HG02571 (cell line): Measurements from ENCODE around the gene C4orf54.

ENCODE experiments used
- ATAC-seq: cut with Tn5 transposase; IDR thresholded peaks from one replicate; pipeline ENCODE4 v1.9.1; 2021; ENCODE audit warnings: mild to moderate bottlenecking, moderate library complexity; ENCODE audit not compliant: unreplicated experiment

The C4orf54 gene

GRCh38 chr4:99657798-99658197, at the start of gene C4orf54:
TSS of gene C4orf54 (minus strand) at chr4:99657828. CDS start at chr4:99654648, 3,180 bp downstream.
- no peak for ATAC-seq

- no peak for ATAC-seq
Measured at GRCh38 chr4:99705891-99706290, 48.3 kb upstream of the C4orf54 start.

- ATAC-seq = no peak
Measured at GRCh38 chr4:99696801-99697200, 39.2 kb upstream of the C4orf54 start.

DNA sequence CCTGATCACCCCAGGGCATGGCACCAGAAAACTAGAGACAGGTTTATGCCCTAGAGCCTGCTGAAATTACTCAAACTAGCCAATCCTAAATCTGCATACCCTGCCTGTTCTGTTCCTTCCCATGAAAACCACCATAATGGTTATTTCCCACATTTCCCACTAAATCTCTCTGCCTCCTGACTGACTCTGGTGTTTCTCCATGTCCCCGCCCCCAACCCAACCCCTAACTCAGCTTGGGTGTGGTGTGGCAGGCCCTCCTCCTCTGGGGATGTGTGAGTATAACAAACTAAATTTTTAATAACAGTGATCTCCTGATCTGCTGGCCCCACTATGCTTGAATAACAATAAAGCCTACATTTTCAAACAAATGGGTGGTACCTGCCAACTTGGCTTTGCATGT, 35.5 kb upstream of the C4orf54 start:
- ATAC-seq = no peak

DNA sequence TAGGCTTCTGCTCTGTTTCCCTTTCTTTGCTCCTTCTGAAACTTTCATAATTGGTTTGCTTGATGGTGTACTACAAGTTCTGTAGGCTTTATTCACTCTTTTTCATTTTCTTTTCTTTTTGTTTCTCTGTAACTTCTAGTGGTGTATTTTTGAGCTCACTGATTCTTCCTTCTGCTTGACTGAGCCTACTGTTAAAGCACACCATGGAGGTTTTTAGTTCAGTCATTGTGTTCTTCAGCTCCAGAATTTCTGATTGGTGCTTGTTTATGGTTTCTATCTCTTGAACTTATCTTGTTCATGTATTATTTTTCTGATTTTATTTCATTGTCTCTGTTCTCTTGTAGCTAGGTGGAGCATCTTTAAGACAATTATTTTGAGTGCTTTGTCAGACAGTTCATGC, 33.4 kb upstream of the C4orf54 start:
- ATAC-seq = no peak

GRCh38 chr4:99690472-99690871, 32.8 kb upstream of the C4orf54 start:
- no peak for ATAC-seq

GRCh38 chr4:99687120-99687519, 29.5 kb upstream of the C4orf54 start:
- ATAC-seq = no peak

- ATAC-seq = no peak
Measured at GRCh38 chr4:99685234-99685633, 27.6 kb upstream of the C4orf54 start.

DNA sequence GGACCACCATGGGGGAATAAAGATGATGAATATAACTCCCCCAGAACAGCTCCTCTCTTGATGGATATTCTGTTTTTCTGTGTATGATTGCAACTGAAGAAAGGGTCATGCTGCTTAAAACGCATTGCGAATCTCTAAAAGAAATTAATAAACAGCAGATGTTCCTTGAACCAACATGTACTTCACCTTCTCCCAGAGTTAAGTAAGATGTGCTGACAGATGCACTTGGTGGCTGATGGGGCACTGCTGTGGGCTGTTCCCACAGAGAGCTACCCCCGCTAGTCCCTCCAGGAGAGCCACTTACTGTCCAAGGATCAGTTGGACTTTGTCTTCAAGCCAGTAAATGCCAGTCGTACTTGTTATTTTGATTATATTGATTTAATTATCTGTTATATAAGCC, 26.3 kb upstream of the C4orf54 start:
- ATAC-seq = no peak

DNA sequence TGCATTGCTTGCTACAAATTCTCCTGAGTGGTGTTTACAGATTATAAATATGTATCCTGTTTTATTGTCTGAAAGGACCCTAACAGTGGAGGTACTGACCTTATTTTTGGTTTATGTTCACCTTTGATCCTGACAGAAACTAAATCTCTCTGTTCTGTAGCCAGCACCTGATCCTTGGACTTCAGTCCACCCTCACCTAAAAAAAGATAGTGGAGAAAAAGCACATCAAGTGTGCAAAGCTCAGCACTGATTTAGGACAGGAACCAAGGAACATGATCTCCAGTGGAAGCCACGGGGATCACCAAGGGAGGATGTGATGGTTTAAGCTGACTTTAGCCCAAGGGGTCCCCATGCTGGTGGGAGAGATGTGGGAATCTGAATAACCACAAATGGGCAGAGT, 22.3 kb upstream of the C4orf54 start:
- no peak for ATAC-seq

- ATAC-seq = no peak
Measured at GRCh38 chr4:99679204-99679603, 21.6 kb upstream of the C4orf54 start.

DNA sequence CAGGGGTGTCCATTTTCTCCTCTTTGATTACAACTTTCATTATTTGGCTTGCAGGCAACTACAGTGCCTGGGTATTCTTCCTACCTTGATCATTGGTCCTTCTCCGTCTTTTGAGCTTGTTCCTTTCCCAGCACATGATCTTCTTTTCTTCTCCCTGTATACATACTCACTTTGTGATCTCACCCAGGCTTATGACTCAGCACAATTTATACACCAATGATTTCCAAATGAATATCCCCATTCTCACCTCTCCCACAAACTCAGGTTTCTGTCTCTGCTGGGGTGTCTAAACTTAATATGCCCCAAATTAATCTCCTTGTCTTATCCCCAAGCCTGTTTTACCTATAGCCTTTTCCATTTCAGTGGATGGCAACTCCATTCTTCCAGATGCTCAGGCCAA, 19.5 kb upstream of the C4orf54 start:
- no peak for ATAC-seq

DNA sequence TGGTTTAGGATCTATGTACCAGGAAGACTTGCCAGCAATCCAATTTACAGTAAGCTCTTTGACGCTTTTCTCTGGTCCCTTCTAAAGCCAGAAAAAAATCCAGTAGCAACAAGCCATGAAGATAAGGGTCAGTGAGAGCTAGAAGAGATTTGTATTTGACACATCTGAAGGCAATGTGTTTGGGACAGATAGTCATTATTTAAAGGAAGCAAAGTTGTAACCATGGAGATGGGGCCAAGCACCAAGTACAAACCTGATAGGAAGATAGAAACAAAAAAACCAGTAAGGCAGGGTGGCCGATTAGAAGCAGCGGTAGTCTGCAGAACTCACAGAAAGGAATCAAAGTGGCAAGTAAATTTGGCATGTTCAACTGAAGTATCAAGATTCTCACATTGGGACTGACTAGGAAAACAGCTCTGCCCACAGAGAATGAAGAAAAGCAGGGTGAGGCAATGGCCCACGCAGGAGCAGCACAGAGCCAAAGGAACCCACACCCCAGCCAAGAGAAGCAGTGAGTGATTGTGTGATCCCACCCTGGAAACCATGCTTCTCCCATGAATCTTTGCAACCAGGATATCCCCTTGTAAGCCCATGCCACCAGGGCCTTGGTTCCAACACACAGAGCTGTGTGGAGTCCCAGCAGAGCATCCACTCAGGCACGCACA, 12.9 kb upstream of the C4orf54 start:
- no peak for ATAC-seq

GRCh38 chr4:99669084-99669483, 11.5 kb upstream of the C4orf54 start:
- no peak for ATAC-seq

- no peak for ATAC-seq
Measured at GRCh38 chr4:99668472-99668871, 10.8 kb upstream of the C4orf54 start.

GRCh38 chr4:99665983-99666382, 8.4 kb upstream of the C4orf54 start:
- no peak for ATAC-seq

GRCh38 chr4:99664716-99665115, 7.1 kb upstream of the C4orf54 start:
- no peak for ATAC-seq

DNA sequence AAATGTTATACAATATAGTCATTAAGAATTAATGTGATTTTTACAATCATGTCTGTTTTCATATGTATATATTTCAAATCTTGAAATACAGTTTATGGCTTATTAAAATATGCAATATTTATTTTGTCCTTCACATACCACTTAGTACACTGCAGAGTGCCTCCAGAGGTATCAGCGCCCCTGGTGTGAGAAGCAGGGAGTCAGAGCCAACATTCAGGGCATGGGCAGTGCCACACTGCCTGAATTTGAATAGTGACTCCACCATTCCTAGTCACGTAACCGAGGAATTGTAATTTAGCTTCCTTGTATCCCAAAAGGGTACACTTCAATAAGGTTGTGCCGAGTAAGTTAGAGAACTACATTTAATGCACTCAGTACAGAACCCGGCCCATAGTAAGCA, 4.3 kb upstream of the C4orf54 start:
- ATAC-seq = no peak

GRCh38 chr4:99658666-99659065, 1.0 kb upstream of the C4orf54 start:
- ATAC-seq = no peak

DNA sequence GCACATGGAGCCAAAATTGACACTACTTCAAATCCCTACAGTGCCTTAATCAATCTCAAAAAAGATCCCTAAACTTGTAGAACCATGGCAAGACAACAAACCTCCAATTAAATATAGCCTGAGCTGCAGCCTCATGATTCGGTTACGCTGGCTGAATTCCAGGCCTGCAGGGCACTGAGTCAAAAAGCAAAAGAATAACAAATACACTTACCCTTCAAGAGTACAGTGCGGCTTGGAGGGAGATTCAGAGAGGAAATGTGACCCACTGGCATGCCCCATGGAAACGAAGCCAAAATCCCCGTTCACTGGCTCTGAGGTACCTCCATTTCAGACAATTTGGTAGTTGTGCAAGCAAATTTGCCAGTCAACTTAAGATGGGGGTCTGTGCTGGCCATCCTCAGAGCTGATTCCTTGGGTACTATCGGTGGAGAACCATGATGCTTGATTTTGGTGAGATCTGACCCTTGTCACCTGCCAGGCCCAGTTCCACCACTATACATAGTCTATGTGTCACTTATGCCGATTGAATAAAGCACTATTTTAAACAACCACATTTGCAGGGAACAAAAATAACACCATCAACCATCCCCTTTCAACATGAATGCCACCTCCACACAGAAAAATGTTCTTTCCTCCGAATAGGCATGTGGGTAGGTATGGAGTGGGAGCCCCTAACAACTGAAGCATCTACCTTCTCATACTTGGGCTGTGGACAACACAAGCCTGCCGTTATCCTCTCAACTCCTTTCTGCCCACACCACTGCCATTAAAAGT, 2.1 kb downstream of the C4orf54 start:
- no peak for ATAC-seq

DNA sequence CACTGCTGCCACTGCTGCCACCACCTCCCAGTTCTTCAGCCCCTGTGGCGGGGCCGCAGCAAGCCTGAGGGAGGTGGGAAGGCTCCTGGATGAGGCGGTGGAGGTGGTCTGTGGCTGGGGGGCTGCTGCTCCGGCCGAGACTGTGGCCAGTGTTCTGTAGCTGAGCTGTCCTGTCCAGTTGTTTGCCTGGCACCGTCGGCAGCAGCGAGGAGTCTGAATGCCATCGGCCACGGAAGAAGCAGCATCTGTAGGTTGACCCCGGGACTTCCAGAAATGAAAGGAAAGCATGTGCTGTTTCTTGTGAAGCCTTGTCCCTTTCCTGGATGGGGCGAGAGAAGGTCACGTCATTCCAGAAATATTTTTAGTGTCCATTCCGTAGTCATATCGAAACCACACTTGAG, 3.3 kb downstream of the C4orf54 start:
- no peak for ATAC-seq

- no peak for ATAC-seq
Measured at GRCh38 chr4:99653916-99654315, 3.7 kb downstream of the C4orf54 start.
